ENCODE measurements around the gene MYO1B.

The MYO1B gene

GRCh38 chr2:191347881-191348280 lies 102.7 kb downstream of the MYO1B start:
- TF ChIP-seq CTCF (conservative IDR thresholded peaks at IDR 0.05; ENCODE audit: low read depth, low read length): no peak
- no peak for DNase-seq (ENCODE audit: low read depth)
- H3K4me3 ChIP-seq (ENCODE audit: low read length): no peak overlapping the region

DNA sequence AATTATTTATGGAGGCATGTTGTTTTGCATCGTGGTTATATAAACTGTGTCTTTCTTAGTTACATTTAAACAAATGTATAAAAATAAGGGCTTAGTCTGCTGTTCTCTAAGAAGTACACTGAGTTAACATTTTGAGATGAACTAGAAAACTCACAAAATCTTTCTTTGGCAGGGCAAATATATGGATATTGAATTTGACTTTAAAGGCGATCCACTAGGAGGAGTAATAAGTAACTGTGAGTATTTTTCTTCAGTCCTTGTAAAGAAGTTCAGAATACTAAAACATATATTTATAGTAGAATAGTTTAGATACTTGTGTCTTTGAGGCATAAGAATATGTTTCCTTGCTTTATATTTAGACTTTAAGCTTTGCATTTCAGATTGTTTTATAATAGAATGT lies 104.8 kb downstream of the MYO1B start:
- H3K4me3 ChIP-seq (ENCODE audit: low read length): no peak overlapping the region
- no peak for DNase-seq (ENCODE audit: low read depth)
- TF ChIP-seq CTCF (conservative IDR thresholded peaks at IDR 0.05; ENCODE audit: low read depth, low read length): peak; percentile 8

- DNase-seq (ENCODE audit: low read depth): no peak
- no peak for TF ChIP-seq CTCF (conservative IDR thresholded peaks at IDR 0.05; ENCODE audit: low read depth, low read length)
- no peak overlapping the region for H3K4me3 ChIP-seq (ENCODE audit: low read length)
Observed at GRCh38 chr2:191350826-191351225, 105.6 kb downstream of the MYO1B start.

GRCh38 chr2:191351298-191351697 lies 106.1 kb downstream of the MYO1B start:
- DNase-seq (ENCODE audit: low read depth): no peak
- TF ChIP-seq CTCF (conservative IDR thresholded peaks at IDR 0.05; ENCODE audit: low read depth, low read length): no peak
- H3K4me3 ChIP-seq (ENCODE audit: low read length): no peak overlapping the region

DNA sequence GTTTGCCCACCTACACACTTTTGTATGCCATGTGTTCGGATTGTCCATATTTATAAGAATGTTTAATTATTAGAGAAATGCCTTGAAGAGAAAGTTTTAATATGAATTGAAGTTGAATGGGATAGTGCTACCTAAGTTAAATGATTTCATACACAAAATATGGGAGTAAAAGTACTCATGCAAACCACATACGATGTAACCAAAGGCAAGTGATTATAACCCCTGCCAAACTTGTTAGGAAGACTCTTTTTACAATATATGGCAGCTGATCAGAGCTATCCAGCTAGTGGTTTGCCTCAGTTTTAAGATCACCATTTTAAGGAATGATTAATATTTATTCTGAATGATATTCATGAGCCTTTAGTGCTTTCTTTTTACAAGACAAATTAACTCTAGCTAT lies 106.7 kb downstream of the MYO1B start:
- H3K4me3 ChIP-seq (ENCODE audit: low read length): no peak overlapping the region
- DNase-seq (ENCODE audit: low read depth): no peak
- no peak for TF ChIP-seq CTCF (conservative IDR thresholded peaks at IDR 0.05; ENCODE audit: low read depth, low read length)

DNA sequence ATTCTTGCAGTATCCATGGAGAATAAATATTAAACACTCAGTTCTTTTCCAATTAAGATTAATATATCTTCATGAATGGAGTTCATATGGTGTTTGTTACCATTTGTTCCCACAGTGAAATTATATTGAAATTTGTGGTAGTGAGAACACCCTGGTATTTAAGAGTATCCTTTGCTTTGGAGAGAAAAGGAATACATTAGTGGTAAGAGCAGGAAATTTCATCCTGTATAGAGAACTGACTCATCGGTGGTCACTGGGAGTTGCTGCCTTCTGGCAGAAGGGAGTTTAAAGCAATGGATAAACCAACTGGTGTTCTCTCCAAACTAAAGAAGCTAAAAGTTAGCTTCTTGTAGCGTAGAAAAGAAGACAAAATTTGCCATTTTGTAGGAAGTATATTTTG lies 107.3 kb downstream of the MYO1B start:
- DNase-seq (ENCODE audit: low read depth): no peak
- no peak overlapping the region for H3K4me3 ChIP-seq (ENCODE audit: low read length)
- no peak for TF ChIP-seq CTCF (conservative IDR thresholded peaks at IDR 0.05; ENCODE audit: low read depth, low read length)

- TF ChIP-seq CTCF (conservative IDR thresholded peaks at IDR 0.05; ENCODE audit: low read depth, low read length): no peak
- no peak overlapping the region for H3K4me3 ChIP-seq (ENCODE audit: low read length)
- DNase-seq (ENCODE audit: low read depth): no peak
Observed at GRCh38 chr2:191355170-191355758, 110.1 kb downstream of the MYO1B start.
